ENCODE measurements around the gene GAS6. TPM values are rescaled to one million over a fixed set of nuclear protein-coding genes. Genes with fewer than 3 reads are reported as not detected.
"Not testable (repeated sequence)": the region's sequence is repeated elsewhere in the genome, so short reads cannot be mapped to it uniquely, and the experiment has no call there.

Gene GAS6
- total RNA-seq, 1 donor from 2014 or later = 210 TPM

- intact Hi-C loops (cut with micrococcal nuclease) = no loop called here
- ATAC-seq (no peak), DNase-seq (no peak)
Measured at GRCh38 chr13:113876346-113877148, 12.7 kb upstream of the GAS6 start.

GRCh38 chr13:113875837-113876281, 12.0 kb upstream of the GAS6 start:
- DNase-seq = no peak
- intact Hi-C loops (cut with micrococcal nuclease) = no loop called here
- no peak for ATAC-seq

GRCh38 chr13:113875429-113875815, 11.5 kb upstream of the GAS6 start:
- DNase-seq = no peak
- intact Hi-C loops (cut with micrococcal nuclease) = no loop called here
- ATAC-seq = no peak

GRCh38 chr13:113874579-113875428, 10.9 kb upstream of the GAS6 start:
- DNase-seq = no peak
- no peak for ATAC-seq

GRCh38 chr13:113874177-113874576, 10.3 kb upstream of the GAS6 start:
- ATAC-seq = no peak
- DNase-seq = no peak
- intact Hi-C loops (cut with micrococcal nuclease) = no loop called here

More at GRCh38 chr13:113874579-113875428, 10.9 kb upstream of the GAS6 start:
- intact Hi-C loops (cut with micrococcal nuclease) = no loop called here

- intact Hi-C loops (cut with micrococcal nuclease) = no loop called here
- ATAC-seq = no peak
- no peak for DNase-seq
Measured at GRCh38 chr13:113869263-113869662, 5.4 kb upstream of the GAS6 start.

GRCh38 chr13:113867913-113868312, 4.0 kb upstream of the GAS6 start:
- DNase-seq; intact Hi-C loops (cut with micrococcal nuclease); ATAC-seq: not testable (repeated sequence)

- intact Hi-C loops (cut with micrococcal nuclease) = no loop called here
- DNase-seq (no peak), ATAC-seq (no peak)
Measured at GRCh38 chr13:113865427-113865826, 1.6 kb upstream of the GAS6 start.

- intact Hi-C loops (cut with micrococcal nuclease) = no loop called here
- DNase-seq (no peak), ATAC-seq (no peak)
Measured at GRCh38 chr13:113864273-113864890, 506 bp upstream of the GAS6 start.

GRCh38 chr13:113862931-113863523, 849 bp downstream of the GAS6 start:
- peak; percentile 69 for ATAC-seq
- intact Hi-C loops (cut with micrococcal nuclease) = no loop called here
- peak; percentile 79 for DNase-seq

- intact Hi-C loops (cut with micrococcal nuclease) = no loop called here
- ATAC-seq (peak; percentile 5), DNase-seq (no peak)
Measured at GRCh38 chr13:113862191-113862930, 1.5 kb downstream of the GAS6 start.

GRCh38 chr13:113861433-113862030, 2.3 kb downstream of the GAS6 start:
- peak; percentile 15 for ATAC-seq
- DNase-seq = no peak
- intact Hi-C loops (cut with micrococcal nuclease) = no loop called here

- intact Hi-C loops (cut with micrococcal nuclease) = no loop called here
- DNase-seq (no peak), ATAC-seq (peak; percentile 3)
Measured at GRCh38 chr13:113860665-113861432, 3.0 kb downstream of the GAS6 start.

- intact Hi-C loops (cut with micrococcal nuclease) = no loop called here
- ATAC-seq (no peak), DNase-seq (no peak)
Measured at GRCh38 chr13:113860051-113860664, 3.7 kb downstream of the GAS6 start.

GRCh38 chr13:113859311-113860050, 4.4 kb downstream of the GAS6 start:
- intact Hi-C loops (cut with micrococcal nuclease) = no loop called here
- ATAC-seq (no peak), DNase-seq (no peak)

- ATAC-seq = no peak
- intact Hi-C loops (cut with micrococcal nuclease) = no loop called here
- no peak for DNase-seq
Measured at GRCh38 chr13:113857531-113858195, 6.2 kb downstream of the GAS6 start.
